ENCODE measurements around the gene ATP5ME. TPM values are rescaled to one million over a fixed set of nuclear protein-coding genes. Genes with fewer than 3 reads are reported as not detected.

ATP5ME gene
- total RNA-seq, 1 donor: 72.5 TPM

GRCh38 chr4:665751-666435 lies 8.2 kb downstream of the ATP5ME start:
- TF ChIP-seq CTCF (IDR thresholded peaks at IDR 0.05; ENCODE audit: insufficient read depth, low read depth, low read length): no peak
- DNase-seq (ENCODE audit: low read depth): no peak

GRCh38 chr4:665381-665750 lies 8.7 kb downstream of the ATP5ME start:
- DNase-seq (ENCODE audit: low read depth): no peak
- no peak for TF ChIP-seq CTCF (IDR thresholded peaks at IDR 0.05; ENCODE audit: insufficient read depth, low read depth, low read length)
- H3K4me3 ChIP-seq (ENCODE audit: low read depth, low read length): no peak overlapping the region

More at GRCh38 chr4:665751-666435, 8.2 kb downstream of the ATP5ME start:
- no peak overlapping the region for H3K4me3 ChIP-seq (ENCODE audit: low read depth, low read length)

DNA sequence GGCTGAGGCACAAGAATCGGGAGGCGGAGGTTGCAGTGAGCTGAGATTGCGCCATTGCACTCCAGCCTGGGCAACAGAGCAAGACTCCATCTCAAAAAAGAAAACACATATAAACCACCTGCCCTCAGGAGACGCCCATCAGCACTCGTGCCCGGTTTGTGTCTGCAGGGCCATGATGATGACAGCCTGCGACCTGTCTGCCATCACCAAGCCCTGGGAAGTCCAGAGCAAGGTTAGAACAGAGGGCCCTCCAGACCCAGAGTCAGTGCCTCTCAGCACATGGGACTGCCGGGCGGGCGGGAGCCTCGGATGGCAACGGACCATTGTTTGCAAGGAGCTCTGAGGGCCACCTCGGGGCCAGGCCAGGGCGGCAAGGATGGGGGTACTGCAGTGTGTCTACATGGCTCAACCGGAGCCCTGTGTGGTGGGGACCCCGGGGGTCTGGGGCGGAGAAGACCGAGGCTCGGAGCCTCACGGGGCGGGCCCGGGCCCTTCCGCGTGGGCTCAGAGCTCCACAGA lies 9.3 kb downstream of the ATP5ME start:
- no peak overlapping the region for H3K4me3 ChIP-seq (ENCODE audit: low read depth, low read length)
- DNase-seq (ENCODE audit: low read depth): no peak
- no peak for TF ChIP-seq CTCF (IDR thresholded peaks at IDR 0.05; ENCODE audit: insufficient read depth, low read depth, low read length)

GRCh38 chr4:663438-664428 lies 10.3 kb downstream of the ATP5ME start:
- no peak for TF ChIP-seq CTCF (IDR thresholded peaks at IDR 0.05; ENCODE audit: insufficient read depth, low read depth, low read length)
- H3K4me3 ChIP-seq (ENCODE audit: low read depth, low read length): peak overlapping the region; percentile 55
- no peak for DNase-seq (ENCODE audit: low read depth)

DNA sequence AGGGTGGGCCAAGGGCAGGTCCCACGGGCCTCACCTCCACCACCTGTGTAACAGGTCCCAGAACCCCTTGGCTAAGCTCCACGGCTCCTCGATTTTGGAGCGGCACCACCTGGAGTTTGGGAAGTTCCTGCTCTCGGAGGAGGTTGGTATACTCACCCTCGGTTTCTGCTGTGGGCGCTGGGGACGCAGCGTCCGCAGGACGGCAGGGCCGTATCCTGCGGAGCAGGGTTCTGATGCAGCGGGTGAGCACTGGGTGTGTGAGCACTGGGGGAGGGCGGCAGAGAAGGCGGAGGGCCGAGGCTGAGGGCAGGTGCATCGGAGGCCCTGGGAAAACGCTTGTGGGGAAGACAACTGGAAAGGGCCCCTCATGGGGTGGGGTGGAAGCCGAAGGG lies 11.0 kb downstream of the ATP5ME start:
- H3K4me3 ChIP-seq (ENCODE audit: low read depth, low read length): peak overlapping the region; percentile 55
- no peak for DNase-seq (ENCODE audit: low read depth)
- TF ChIP-seq CTCF (IDR thresholded peaks at IDR 0.05; ENCODE audit: insufficient read depth, low read depth, low read length): no peak

- TF ChIP-seq CTCF (IDR thresholded peaks at IDR 0.05; ENCODE audit: insufficient read depth, low read depth, low read length): no peak
- no peak overlapping the region for H3K4me3 ChIP-seq (ENCODE audit: low read depth, low read length)
- DNase-seq (ENCODE audit: low read depth): no peak
Observed at GRCh38 chr4:661881-662761, 12.0 kb downstream of the ATP5ME start.

Measured in fibroblast of villous mesenchyme (primary cell).